ENCODE measurements around the gene FAM168B. TPM values are rescaled to one million over a fixed set of nuclear protein-coding genes. Genes with fewer than 3 reads are reported as not detected.
"Not testable (repeated sequence)": the region's sequence is repeated elsewhere in the genome, so short reads cannot be mapped to it uniquely, and the experiment has no call there.

Gene FAM168B
- total RNA-seq, 4 donors from 2014 or later: 70.4 to 130 (median 99.0) TPM

- WGBS: 98% methylated on average over 4 of the region's 4 CpGs
- H3K27ac ChIP-seq: no peak overlapping the region
- H3K9me3 ChIP-seq: no peaks in the 10 kb centered on the region
- TF ChIP-seq POLR2A (IDR thresholded peaks at IDR 0.05) (no peak), POLR2AphosphoS5 (IDR thresholded peaks at IDR 0.05) (no peak), EP300 (IDR thresholded peaks at IDR 0.05) (no peak), CTCF (IDR thresholded peaks at IDR 0.05) (no peak)
- no peak overlapping the region for H3K4me3 ChIP-seq
- no peaks in the 10 kb centered on the region for H3K27me3 ChIP-seq
- peaks cover 57% of the 10 kb centered on the region for H3K36me3 ChIP-seq
- peaks cover 10% of the 10 kb centered on the region for H3K4me1 ChIP-seq
- no peak for DNase-seq (ENCODE audit: low spot score in 2 of 2)
Observed at GRCh38 chr2:131081190-131081589, 12.1 kb downstream of the FAM168B start.

- not testable (repeated sequence) for H3K27ac ChIP-seq; H3K4me1 ChIP-seq; DNase-seq (ENCODE audit: low spot score in 2 of 2); H3K4me3 ChIP-seq; H3K9me3 ChIP-seq; H3K27me3 ChIP-seq
- H3K36me3 ChIP-seq: peaks cover 59% of the 10 kb centered on the region
- 89% methylated on average over 6 of the region's 6 CpGs for WGBS
Observed at GRCh38 chr2:131079931-131080330, 13.3 kb downstream of the FAM168B start.

- DNase-seq (ENCODE audit: low spot score in 2 of 2): no peak
- Histone ChIP-seq H3K27ac (no peak overlapping the region), H3K9me3 (no peaks in the 10 kb centered on the region), H3K4me1 (peaks cover 9% of the 10 kb centered on the region), H3K4me3 (no peak overlapping the region), H3K36me3 (peaks cover 53% of the 10 kb centered on the region), H3K27me3 (no peaks in the 10 kb centered on the region)
- WGBS: 68% methylated on average over 3 of the region's 3 CpGs
- TF ChIP-seq EP300 (IDR thresholded peaks at IDR 0.05): no peak
- no peak for TF ChIP-seq POLR2A (IDR thresholded peaks at IDR 0.05)
- TF ChIP-seq CTCF (IDR thresholded peaks at IDR 0.05): no peak
- TF ChIP-seq POLR2AphosphoS5 (IDR thresholded peaks at IDR 0.05): no peak
Observed at GRCh38 chr2:131077966-131078365, 15.3 kb downstream of the FAM168B start.

- no peaks in the 10 kb centered on the region for H3K27me3 ChIP-seq
- no peak overlapping the region for H3K27ac ChIP-seq
- no peak overlapping the region for H3K4me3 ChIP-seq
- H3K36me3 ChIP-seq: peaks cover 53% of the 10 kb centered on the region
- no peak for TF ChIP-seq POLR2A (IDR thresholded peaks at IDR 0.05)
- TF ChIP-seq CTCF (IDR thresholded peaks at IDR 0.05): no peak
- no peak for TF ChIP-seq EP300 (IDR thresholded peaks at IDR 0.05)
- no peak for TF ChIP-seq POLR2AphosphoS5 (IDR thresholded peaks at IDR 0.05)
- no peaks in the 10 kb centered on the region for H3K9me3 ChIP-seq
- 91% methylated on average over 11 of the region's 11 CpGs for WGBS
- DNase-seq (ENCODE audit: low spot score in 2 of 2): no peak
- H3K4me1 ChIP-seq: peaks cover 9% of the 10 kb centered on the region
Observed at GRCh38 chr2:131077182-131077846, 15.9 kb downstream of the FAM168B start.

GRCh38 chr2:131076707-131077106 lies 16.6 kb downstream of the FAM168B start:
- no peak overlapping the region for H3K27ac ChIP-seq
- no peak overlapping the region for H3K4me3 ChIP-seq
- TF ChIP-seq POLR2A (IDR thresholded peaks at IDR 0.05) (no peak), POLR2AphosphoS5 (IDR thresholded peaks at IDR 0.05) (no peak), CTCF (IDR thresholded peaks at IDR 0.05) (no peak), EP300 (IDR thresholded peaks at IDR 0.05) (no peak)
- H3K4me1 ChIP-seq: peaks cover 9% of the 10 kb centered on the region
- WGBS: 91% methylated on average over 5 of the region's 5 CpGs
- DNase-seq (ENCODE audit: low spot score in 2 of 2): no peak
- peaks cover 53% of the 10 kb centered on the region for H3K36me3 ChIP-seq
- H3K9me3 ChIP-seq: no peaks in the 10 kb centered on the region
- H3K27me3 ChIP-seq: no peaks in the 10 kb centered on the region

GRCh38 chr2:131075578-131075977 lies 17.7 kb downstream of the FAM168B start:
- H3K27me3 ChIP-seq; DNase-seq (ENCODE audit: low spot score in 2 of 2); H3K27ac ChIP-seq; H3K4me3 ChIP-seq; H3K9me3 ChIP-seq; H3K4me1 ChIP-seq: not testable (repeated sequence)
- 95% methylated on average over 15 of the region's 15 CpGs for whole genome bisulfite sequencing
- peaks cover 52% of the 10 kb centered on the region for H3K36me3 ChIP-seq

GRCh38 chr2:131068172-131068571 lies 25.1 kb downstream of the FAM168B start:
- not testable (repeated sequence) for H3K4me3 ChIP-seq; H3K27me3 ChIP-seq; H3K27ac ChIP-seq; DNase-seq (ENCODE audit: low spot score in 2 of 2); H3K4me1 ChIP-seq; H3K9me3 ChIP-seq
- H3K36me3 ChIP-seq: peaks cover 49% of the 10 kb centered on the region
- WGBS: 94% methylated on average over 6 of the region's 6 CpGs

Measured in suprapubic skin (tissue), 4 donors.